Activated naive CD8-positive, alpha-beta T cell (primary cell): Measurements from ENCODE around the gene KIF15.

Experiments used
- H3K27ac Mint-ChIP-seq: one replicate; pipeline ENCODE4 v1.8.0; 2021; ENCODE audit warnings: mixed read lengths
- H3K27me3 Mint-ChIP-seq: one replicate; pipeline ENCODE4 v1.8.0; 2021; ENCODE audit warnings: mixed read lengths
- H3K36me3 Mint-ChIP-seq: one replicate; pipeline ENCODE4 v1.8.0; 2021; ENCODE audit warnings: mixed read lengths
- H3K4me1 Mint-ChIP-seq: one replicate; pipeline ENCODE4 v1.8.0; 2021; ENCODE audit warnings: low read depth, mixed read lengths
- H3K4me3 Mint-ChIP-seq: one replicate; pipeline ENCODE4 v1.8.0; 2021; ENCODE audit warnings: mild to moderate bottlenecking, mixed read lengths
- H3K9me3 Mint-ChIP-seq: one replicate; pipeline ENCODE4 v1.8.0; 2021; ENCODE audit warnings: low read depth, mixed read lengths

Gene KIF15

DNA sequence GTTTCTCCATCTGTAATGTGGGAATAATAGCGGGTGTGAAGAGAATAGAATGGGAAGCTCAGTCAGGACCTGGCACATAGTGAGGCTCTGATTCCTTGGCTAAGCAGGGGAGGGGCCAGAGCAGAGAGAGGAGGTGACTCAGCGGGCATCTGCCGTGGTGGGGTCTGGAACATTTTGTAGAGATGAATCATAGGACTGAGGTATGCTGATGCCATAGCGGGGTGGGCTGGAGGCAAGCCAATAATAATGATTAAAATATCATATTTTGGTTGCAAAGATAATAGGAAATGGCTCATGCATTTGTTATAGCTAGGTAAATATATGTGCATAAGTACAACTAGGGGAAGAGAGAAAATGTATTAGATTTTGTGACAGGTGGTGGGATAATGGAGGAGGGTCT, 124.0 kb downstream of the KIF15 start:
- no peaks in the 10 kb centered on the region for H3K4me1 Mint-ChIP-seq
- peaks cover 9% of the 10 kb centered on the region for H3K27me3 Mint-ChIP-seq
- H3K4me3 Mint-ChIP-seq: no peak overlapping the region
- no peak overlapping the region for H3K27ac Mint-ChIP-seq
- no peaks in the 10 kb centered on the region for H3K36me3 Mint-ChIP-seq
- H3K9me3 Mint-ChIP-seq: no peaks in the 10 kb centered on the region

DNA sequence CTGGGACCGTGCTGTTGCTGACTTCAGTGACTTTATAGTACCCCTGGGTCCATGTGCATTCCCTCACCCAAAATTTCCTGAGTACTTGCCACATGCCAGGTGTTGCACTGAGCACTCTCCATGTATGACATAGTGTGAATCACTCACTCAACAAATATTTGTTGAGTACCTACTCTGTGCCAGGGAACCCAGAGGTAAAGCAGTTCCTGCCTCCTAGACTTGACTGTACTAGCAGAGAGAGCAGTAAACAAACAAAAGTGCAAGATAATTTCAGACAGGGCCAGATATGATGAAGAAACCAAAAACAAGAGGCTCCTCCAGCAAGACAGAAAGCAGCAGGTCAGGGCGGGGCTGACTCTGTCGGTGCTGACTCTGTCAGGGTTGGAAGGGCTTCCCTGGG, 125.0 kb downstream of the KIF15 start:
- no peaks in the 10 kb centered on the region for H3K4me1 Mint-ChIP-seq
- peaks cover 9% of the 10 kb centered on the region for H3K27me3 Mint-ChIP-seq
- H3K27ac Mint-ChIP-seq: no peak overlapping the region
- H3K9me3 Mint-ChIP-seq: no peaks in the 10 kb centered on the region
- H3K4me3 Mint-ChIP-seq: no peak overlapping the region
- no peaks in the 10 kb centered on the region for H3K36me3 Mint-ChIP-seq

DNA sequence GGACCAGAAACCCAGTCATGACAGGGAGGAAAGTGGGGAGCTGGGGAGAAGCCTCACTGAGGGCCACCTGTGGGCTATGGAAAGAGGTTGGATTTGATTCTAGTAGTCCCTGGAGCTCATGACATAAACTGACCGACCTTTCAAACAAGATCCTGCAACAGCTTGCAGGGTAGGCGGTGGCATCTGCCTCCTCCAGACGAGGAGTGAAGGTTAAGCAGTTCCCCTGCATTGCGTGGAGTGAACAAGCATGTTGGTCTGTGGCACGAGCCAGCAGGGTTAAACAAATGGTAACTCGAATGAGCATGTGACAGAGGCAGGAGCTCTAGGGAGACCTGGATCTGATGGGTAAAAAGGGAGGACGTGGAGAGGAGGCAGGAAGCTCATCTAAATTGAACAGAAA, 125.5 kb downstream of the KIF15 start:
- H3K4me3 Mint-ChIP-seq: no peak overlapping the region
- H3K9me3 Mint-ChIP-seq: no peaks in the 10 kb centered on the region
- H3K27ac Mint-ChIP-seq: no peak overlapping the region
- H3K4me1 Mint-ChIP-seq: no peaks in the 10 kb centered on the region
- peaks cover 9% of the 10 kb centered on the region for H3K27me3 Mint-ChIP-seq
- H3K36me3 Mint-ChIP-seq: no peaks in the 10 kb centered on the region

DNA sequence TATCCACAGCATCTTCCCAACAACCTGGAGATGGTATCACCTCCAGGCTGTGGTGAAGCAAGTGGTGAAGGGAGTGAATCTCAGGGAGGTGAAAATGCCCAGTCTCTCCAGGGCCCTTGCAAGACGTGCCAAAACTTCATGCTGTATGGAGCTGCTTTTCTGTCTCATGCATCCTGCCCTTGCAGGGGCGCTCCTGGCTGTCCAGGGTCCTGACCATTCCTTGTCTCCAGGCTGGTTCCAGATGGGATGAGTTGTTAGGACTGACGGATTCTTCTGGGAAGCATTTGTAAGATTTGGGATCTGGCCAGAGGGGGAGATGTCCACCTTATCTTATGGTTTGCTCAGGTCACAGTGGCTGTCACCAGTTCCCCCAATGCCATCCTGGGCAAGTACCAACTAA, 128.7 kb downstream of the KIF15 start:
- no peaks in the 10 kb centered on the region for H3K9me3 Mint-ChIP-seq
- H3K4me1 Mint-ChIP-seq: no peaks in the 10 kb centered on the region
- no peaks in the 10 kb centered on the region for H3K36me3 Mint-ChIP-seq
- H3K4me3 Mint-ChIP-seq: no peak overlapping the region
- peaks cover 4% of the 10 kb centered on the region for H3K27me3 Mint-ChIP-seq
- no peak overlapping the region for H3K27ac Mint-ChIP-seq

DNA sequence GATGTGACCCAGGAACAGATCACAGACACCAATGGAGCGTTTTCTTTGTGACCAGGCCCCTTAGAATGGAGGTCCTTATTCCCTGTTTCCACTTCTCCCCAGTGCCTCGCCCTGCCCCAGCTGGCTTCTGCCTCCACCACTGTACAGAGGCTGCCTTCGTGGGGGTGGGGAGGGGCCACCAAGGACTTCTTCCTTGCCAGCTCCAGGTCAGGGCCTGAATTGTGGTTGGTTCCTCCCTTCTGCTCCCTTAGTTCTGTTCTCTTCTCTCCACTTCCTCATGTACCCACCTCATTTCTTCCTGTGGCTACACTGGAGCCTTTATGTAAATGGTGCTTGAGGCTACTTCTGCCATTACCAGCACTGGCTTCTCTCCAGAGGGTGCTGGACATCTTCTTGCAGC, 129.3 kb downstream of the KIF15 start:
- no peaks in the 10 kb centered on the region for H3K4me1 Mint-ChIP-seq
- peaks cover 4% of the 10 kb centered on the region for H3K27me3 Mint-ChIP-seq
- no peak overlapping the region for H3K4me3 Mint-ChIP-seq
- H3K36me3 Mint-ChIP-seq: no peaks in the 10 kb centered on the region
- no peak overlapping the region for H3K27ac Mint-ChIP-seq
- no peaks in the 10 kb centered on the region for H3K9me3 Mint-ChIP-seq

DNA sequence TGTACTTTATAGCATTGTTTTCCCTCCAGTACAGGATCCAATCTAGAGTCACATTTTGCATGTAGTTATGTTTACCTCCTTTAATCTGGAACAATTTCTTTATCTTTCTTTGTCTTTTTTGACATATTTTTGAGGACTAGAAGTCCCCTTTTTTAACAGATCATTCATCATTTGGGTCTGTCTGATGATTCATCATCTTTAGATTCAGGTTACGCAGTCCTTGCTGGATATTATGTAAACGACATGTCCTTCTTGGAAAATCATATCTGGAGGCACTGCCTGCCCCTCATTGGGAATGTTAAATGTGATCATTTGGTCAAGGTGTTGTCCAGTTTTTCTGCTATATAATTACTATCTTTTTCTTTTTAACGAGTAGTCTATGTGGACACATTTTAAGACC, 131.1 kb downstream of the KIF15 start:
- no peak overlapping the region for H3K4me3 Mint-ChIP-seq
- no peaks in the 10 kb centered on the region for H3K4me1 Mint-ChIP-seq
- no peak overlapping the region for H3K27ac Mint-ChIP-seq
- H3K36me3 Mint-ChIP-seq: no peaks in the 10 kb centered on the region
- no peaks in the 10 kb centered on the region for H3K27me3 Mint-ChIP-seq
- no peaks in the 10 kb centered on the region for H3K9me3 Mint-ChIP-seq

DNA sequence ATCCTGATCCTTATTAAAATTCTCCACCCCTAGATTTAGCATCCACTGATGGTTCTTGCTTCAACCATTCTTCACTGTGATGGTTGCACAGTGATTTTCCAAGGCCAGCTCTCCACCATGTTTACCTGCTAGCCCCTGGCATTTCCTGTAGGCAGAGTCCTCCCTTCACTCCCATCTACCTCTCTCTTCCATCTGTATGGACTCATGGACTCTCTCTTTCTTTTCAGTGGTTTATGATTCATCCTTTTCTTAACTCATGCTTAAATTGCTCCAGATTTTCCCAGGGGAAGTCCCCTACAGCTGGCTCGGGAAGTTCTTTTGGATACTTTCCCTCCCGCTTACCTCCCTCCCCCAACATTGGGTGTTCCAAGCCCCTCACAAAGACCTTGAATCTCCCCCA, 131.5 kb downstream of the KIF15 start:
- Mint-ChIP-seq H3K4me1 (no peaks in the 10 kb centered on the region), H3K36me3 (no peaks in the 10 kb centered on the region), H3K4me3 (no peak overlapping the region), H3K27ac (no peak overlapping the region), H3K27me3 (no peaks in the 10 kb centered on the region), H3K9me3 (no peaks in the 10 kb centered on the region)

DNA sequence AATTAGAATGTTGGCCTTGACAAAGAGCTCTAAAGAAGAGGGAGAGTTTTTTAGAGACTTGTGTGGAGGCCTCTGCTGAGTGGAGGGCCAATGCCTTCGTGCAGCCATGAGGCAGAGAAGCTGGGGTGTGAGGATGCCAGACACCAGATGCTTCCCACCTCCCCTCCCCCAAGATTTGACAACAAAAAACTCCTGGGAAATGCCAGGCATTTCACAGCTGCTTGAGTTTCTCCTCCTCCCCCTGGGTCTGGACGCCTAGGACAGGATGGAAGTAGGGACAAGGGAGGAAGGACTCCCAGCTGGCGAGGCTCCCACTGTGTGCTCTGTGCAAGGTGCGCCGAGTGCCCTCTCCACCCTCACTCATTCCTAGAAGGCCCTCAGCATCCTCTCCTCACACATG, 132.9 kb downstream of the KIF15 start:
- H3K9me3 Mint-ChIP-seq: no peaks in the 10 kb centered on the region
- H3K4me3 Mint-ChIP-seq: no peak overlapping the region
- H3K27ac Mint-ChIP-seq: no peak overlapping the region
- peaks cover under 1% of the 10 kb centered on the region for H3K27me3 Mint-ChIP-seq
- H3K4me1 Mint-ChIP-seq: no peaks in the 10 kb centered on the region
- no peaks in the 10 kb centered on the region for H3K36me3 Mint-ChIP-seq

DNA sequence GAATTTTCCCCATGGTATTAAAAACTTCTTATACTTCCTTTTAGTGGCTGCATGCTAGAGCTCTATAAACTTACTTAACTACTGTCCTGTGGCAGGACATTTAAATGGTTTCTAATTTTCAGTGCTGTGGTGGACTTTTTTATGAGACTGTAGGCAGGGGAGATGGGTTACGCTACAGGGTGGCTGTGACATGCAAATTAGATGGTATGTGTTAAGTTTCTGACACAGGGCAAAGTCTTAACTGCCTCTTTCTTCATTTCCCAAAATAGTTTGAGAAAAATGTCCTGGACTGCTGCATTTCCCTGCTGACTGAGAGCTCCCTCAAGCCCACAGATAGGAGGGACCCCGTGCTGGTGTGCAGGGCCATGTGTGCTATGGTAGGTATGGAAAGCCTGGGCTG, 134.8 kb downstream of the KIF15 start:
- H3K27me3 Mint-ChIP-seq: peaks cover 5% of the 10 kb centered on the region
- no peaks in the 10 kb centered on the region for H3K9me3 Mint-ChIP-seq
- H3K4me1 Mint-ChIP-seq: no peaks in the 10 kb centered on the region
- H3K4me3 Mint-ChIP-seq: no peak overlapping the region
- no peaks in the 10 kb centered on the region for H3K36me3 Mint-ChIP-seq
- H3K27ac Mint-ChIP-seq: no peak overlapping the region

DNA sequence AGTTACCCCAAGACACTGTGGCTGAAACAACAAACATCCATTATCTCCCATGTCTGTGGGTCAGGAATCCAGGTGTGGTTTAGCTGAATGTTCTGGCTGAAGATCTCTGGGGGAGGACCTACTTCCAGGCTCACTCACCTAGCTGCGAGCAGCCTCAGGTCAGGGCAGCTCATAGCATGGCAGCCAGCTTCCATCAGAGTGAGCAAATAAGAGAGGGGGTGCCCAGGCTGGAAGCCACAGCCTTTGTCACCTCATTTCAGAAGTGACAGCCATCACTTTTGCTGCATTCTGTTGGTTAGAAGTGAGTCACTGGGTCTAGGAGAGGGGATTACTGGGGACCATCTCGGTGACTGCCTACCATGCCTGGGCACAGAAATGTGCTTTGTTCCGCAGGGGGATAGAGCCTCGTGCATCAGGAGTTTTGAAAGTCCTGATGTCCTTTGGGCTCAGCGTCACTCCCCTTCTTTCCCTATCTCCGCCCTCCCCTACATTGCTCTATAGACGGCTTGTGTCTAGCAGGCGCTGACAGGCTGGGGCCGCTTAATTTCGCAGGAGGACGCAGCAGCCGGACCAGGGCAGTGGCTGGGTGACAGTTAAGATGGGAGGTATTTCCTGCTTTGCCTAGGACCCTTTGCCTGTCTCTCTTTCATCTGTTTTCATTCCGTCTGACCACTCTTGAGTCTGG, 138.2 kb downstream of the KIF15 start:
- Mint-ChIP-seq H3K9me3 (no peaks in the 10 kb centered on the region), H3K4me3 (no peak overlapping the region), H3K27me3 (peaks cover 10% of the 10 kb centered on the region), H3K4me1 (no peaks in the 10 kb centered on the region), H3K36me3 (no peaks in the 10 kb centered on the region), H3K27ac (no peak overlapping the region)

DNA sequence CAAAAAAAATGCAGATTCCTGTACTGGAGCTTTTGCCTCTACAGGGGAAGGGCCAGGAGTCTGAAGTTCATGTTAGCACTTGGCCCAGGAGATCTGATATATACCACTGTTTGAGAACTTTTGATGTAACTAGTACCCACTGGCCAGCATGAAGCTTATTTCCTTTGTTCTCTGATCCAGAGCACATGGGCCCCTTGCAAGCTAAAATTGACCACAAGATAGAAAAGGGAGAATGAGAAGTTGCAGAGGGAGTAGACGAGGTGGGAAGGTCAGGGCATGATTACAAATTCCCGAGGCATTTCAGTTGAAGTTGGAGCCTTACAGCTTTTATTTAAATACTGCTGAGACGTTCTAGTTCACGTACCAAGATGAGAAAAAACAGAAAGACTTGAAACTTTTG, 141.0 kb downstream of the KIF15 start:
- Mint-ChIP-seq H3K27me3 (peaks cover 15% of the 10 kb centered on the region), H3K4me1 (no peaks in the 10 kb centered on the region), H3K4me3 (no peak overlapping the region), H3K9me3 (no peaks in the 10 kb centered on the region), H3K27ac (no peak overlapping the region), H3K36me3 (peaks cover 2% of the 10 kb centered on the region)
